ENCODE data around the gene ZNF483.
"Not testable (repeated sequence)": the region's sequence is repeated elsewhere in the genome, so short reads cannot be mapped to it uniquely, and the experiment has no call there.

Gene ZNF483
- total RNA-seq, result 5.0 to 61.5 (median 48.6) reads per million in 3 experiments

DNA sequence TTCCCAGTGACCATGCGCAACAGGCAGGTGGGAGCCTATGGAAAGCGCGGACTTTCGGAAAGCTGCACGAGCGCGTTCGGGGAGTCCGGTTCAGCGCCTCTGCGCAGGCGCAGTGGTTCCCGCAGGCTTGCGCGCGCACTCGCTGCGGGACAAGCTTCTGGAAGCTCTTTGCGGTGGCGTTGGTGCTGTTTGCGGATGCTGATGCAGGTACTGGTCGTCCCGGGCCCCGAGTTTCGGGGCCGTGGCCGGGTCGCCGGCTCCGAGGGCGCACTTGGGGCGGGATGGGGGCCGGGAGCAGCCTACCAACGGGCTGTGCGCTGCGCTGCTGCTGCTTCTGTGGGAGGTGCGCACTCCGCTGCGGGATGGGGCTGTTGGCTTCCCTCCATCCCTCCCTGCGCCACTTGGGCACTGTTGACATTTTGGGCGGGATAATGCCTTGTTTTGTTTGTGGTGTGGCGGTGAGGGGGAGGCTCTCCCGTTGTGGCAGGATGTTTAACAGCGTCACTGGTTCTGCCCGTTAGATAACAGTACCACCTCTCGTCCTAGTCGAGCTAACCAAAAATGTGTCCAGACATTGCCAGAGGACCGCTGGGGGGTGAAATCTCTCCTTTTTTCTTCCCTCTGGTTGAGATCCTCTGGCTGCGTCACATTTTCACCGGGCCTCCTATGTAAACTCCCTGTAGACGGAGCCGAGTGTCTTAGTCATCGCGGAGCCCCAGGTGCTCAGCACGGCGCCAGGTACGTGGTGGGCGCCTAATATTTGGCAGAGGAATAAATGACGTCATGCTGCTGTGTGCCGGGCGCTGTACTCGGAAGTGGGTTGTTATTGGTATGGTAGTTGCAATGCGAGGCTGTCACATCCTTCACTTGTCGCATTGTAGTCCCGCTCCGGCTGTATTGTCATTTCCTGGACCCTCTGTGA is at the start of gene ZNF483:
ZNF483 (plus strand) TSS at position 124 of the 922 bp plus-strand sequence. CDS start 2,217 bp downstream, outside the sequence.
- DNase-seq, result peak; percentile 75

- no peak for DNase-seq
Observed at GRCh38 chr9:111475195-111475594, 49.8 kb upstream of the ZNF483 start.

DNA sequence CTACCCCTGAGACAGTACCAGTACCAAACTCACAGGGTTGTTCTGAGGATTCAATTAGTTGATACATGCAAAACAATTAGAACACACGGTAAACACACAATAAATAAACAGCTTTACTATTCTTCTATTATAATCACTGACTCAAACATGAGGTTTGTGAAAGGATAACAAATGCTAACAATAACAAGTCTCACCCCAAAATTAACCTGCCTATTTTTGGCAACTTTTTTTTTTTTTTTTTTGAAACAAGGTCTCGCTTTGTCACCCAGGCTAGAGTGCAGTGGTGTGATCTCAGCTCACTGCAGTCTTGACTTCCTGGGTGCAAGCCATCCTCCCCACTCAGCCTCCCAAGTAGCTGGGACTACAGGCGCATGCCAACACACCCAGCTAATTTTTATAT is 47.3 kb upstream of the ZNF483 start:
- DNase-seq, result no peak

DNA sequence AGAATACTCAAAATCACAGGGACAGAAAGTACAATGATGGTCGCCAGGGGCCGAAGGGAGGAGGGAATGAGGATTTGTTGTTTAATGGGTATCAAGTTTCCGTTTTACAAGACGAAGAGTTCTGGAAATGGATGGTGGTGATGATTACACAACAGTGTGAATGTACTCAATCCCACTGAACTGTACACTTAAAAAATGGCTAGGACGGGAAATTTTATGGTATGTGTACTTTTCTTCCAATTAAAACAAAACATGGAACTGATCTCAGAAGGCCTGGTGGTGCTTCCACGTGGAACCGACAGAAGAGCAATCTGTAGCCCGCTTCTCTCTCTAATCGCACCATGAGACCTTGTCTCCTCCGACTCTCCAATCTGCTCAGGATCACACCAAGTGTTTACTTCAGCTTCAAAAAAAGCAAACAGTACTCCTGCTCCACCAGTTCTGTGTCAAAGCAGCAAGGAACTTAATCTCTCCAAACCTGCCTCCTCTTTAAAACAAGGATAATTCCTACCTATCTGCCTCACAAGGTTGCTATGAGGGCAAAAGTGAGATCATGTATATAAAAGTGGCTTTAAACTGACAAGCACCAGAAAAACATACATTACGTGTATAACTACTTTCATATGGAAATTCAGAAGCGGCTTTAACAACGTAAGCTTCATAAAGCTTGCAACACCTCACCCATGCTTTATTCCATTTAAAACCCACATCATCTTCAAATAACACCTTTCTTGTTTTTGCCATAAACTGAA is 42.9 kb upstream of the ZNF483 start:
- DNase-seq, result no peak

DNA sequence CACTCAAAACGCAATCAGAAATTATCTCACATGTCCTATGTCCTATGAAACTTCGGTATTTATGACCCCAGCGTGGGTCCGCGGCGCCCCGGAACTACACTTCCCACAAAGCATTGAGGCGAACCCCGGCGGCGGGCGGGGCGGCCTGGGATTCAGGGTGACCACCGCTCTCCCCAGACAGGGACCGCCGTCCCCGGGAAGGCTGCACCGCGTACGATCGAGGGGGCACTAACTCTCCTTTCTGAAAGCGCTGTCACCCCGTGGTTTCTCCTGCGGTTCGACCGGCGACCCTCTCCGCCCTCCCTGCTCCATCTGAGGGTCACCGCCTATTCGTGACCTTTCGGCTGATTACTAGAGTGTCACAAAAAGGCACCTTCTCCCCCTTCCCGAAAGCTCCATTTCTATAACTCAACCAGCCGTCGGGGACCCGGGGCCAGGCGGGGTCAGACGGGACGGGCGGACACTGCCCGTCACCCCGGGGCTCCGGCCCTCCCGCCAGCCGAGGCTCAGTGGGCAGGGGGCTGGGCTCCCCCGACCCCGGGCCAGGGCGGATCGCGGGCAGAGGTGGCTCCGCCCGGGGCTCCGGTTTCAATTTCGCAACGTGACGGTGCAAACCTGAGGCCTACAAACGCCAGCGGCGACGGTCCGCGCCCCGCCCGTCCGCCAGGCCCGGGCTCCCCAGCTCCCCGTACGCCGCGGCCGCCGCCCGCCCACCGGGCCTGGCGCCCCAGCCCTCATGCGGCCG is 42.1 kb upstream of the ZNF483 start:
- peak; percentile 64 for DNase-seq

GRCh38 chr9:111483439-111483857 is 41.5 kb upstream of the ZNF483 start:
- peak; percentile 58 for DNase-seq

GRCh38 chr9:111483858-111484571 is 41.0 kb upstream of the ZNF483 start, which contains the start of gene ECPAS:
TSS of gene ECPAS (minus strand) at chr9:111484383. CDS start at chr9:111472918, 11,465 bp downstream.
- peak; percentile 62 for DNase-seq

- no peak for DNase-seq
Observed at GRCh38 chr9:111484572-111484894, 40.4 kb upstream of the ZNF483 start.

DNA sequence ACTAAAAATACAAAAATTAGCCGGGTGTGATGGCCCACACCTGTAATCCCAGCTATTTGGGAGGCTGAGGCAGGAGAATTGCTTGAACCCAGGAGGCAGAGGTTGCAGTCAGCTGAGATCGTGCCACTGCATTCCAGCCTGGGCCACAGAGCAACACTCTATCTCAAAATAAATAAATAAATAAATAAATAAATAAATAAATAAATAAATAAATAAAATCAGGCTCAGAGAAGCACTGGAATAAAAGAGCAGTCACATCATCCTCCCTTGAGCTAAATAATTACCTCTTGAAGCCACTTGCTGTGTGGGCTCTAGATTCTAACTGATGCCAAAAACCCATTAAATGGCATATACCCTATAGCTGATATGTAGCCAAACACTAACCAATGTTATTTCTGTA is 27.8 kb upstream of the ZNF483 start:
- not testable (repeated sequence) for DNase-seq

GRCh38 chr9:111501005-111501562 is 23.9 kb upstream of the ZNF483 start:
- DNase-seq, result no peak

DNA sequence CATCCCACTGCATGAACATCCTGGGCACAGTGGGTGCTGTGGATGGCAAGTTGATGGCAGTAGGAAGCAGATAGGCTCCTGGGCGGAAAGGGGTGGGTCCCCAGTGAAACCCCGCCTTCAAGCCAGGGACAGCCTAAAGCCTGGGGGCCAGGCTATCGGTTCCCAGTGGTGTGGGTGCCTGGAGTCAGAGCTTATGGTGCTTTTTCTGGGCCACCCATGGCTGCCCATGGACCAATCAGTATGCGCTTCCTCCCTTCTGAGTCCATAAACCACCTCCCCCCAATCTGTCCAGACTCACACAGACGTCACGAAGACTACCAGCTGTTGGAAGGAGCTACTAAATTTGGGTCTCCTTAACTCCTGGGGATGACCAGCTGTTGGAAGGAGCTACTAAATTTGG is 23.3 kb upstream of the ZNF483 start:
- DNase-seq, result no peak

GRCh38 chr9:111502506-111502905 is 22.5 kb upstream of the ZNF483 start:
- DNase-seq, result no peak

GRCh38 chr9:111511581-111511980 is 13.4 kb upstream of the ZNF483 start:
- DNase-seq, result not testable (repeated sequence)

DNA sequence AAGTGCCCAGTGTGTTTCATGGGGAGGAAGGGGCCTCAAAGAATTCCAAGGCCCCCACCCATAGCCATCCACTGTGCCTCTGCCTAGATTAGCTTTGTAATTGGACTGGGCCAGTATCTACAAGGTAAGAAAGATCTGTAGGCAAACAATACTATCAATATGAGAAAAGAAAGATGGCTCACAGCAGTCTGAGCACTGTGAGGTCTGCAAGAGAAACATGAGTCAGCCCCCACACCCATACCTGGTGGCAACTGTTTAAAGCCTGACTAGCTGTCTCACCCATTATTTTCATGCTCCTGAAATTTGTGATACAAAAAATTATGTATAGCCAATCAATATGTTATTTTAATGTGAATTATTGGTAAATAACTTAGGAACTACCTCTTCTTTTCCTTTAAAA is 10.0 kb upstream of the ZNF483 start:
- DNase-seq, result no peak

DNA sequence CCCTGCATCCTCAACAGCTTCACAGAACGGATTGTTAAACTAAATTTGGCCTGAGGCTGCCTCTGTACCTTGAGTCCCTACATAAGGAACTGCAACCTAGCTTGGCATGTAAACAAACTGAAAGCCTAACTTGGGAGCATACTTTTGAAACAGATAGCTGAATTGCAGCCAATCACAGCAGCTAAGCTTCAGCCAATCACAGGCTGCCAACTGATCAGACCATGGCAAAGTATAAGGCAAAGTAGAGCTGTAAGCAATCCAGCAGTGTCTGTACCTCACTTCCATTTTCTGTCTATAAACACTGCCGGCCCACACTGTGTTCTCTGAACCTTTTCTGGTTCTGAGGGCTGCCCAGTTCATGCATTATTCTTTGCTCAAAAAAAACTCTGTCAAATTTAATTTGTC is 8.9 kb upstream of the ZNF483 start:
- DNase-seq, result no peak

- DNase-seq, result no peak
Observed at GRCh38 chr9:111524731-111525055, 286 bp upstream of the ZNF483 start.

- DNase-seq, result no peak
Observed at GRCh38 chr9:111527347-111527746, 2.4 kb downstream of the ZNF483 start.

DNA sequence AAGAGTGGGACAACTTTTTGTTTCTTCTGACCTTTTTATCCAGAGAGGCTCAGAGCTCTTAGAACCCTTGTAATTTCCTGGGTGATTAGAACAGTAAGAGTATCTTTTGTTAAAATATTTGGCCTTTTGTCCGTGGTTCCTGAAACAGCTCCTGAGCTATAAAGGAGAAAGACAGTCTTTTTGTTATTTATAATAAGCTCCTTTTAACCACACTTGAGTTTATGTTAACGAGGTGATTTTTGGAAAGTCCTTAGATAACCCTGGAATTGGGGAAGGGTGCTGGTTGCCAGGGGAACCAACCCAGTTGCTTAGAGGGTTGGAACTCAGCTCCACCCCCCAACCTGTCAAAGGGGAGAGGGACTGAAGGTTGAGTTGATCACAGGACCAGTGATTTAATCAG is 4.8 kb downstream of the ZNF483 start:
- DNase-seq, result no peak

- DNase-seq, result no peak
Observed at GRCh38 chr9:111531716-111532115, 6.7 kb downstream of the ZNF483 start.

DNA sequence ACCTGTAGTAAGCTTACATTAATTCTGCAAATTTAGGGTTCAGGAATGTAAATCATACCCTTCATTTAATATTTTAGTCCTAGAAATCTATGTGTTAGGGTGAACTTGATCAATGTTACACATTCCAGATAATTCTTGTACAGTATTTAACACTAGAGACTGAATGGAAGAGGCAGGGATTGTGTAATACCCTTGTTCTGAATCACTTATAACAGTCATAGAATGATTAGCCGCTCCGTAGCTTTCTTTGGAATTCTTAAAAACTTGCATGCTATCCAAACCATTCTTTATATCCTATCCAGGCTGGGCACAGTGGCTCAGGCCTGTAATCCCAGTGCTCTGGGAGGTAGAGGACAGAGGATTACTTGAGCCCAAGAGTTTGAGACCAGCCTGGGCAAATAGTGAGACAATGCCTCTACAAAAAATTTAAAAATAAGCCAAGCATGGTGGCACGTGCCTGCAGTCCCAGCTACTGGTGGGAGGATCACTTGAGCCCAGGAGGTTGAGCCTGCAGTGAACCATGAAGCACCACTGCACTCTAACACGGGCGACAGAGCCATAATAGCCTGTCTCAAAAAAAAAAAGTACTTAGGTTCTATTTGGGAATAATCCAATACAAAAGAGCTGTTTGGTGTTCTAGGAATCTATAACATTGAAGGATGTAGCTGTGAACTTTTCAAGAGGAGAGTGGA is 8.3 kb downstream of the ZNF483 start:
- no peak for DNase-seq

- DNase-seq, result no peak
Observed at GRCh38 chr9:111542497-111543254, 17.7 kb downstream of the ZNF483 start.

All from central memory CD4-positive, alpha-beta T cell (primary cell).